ENCODE results near the gene SYCP2L. TPM values are rescaled to one million over a fixed set of nuclear protein-coding genes. Genes with fewer than 3 reads are reported as not detected.
"Not testable (repeated sequence)": the region's sequence is repeated elsewhere in the genome, so short reads cannot be mapped to it uniquely, and the experiment has no call there.

Gene SYCP2L
- total and polyA plus RNA-seq, 10 of the 15 experiments (the other 5 are each of a cell fraction or from before 2014, with no cell fraction given): 0.03 to 0.12 (median 0.04) TPM; not detected in 7

- TF ChIP-seq WRNIP1 (IDR thresholded peaks at IDR 0.05; ENCODE audit: borderline replicate concordance, low read depth, low read length): no peak
- TF ChIP-seq ZNF384 (IDR thresholded peaks at IDR 0.05; ENCODE audit: borderline replicate concordance, low read depth, low read length): no peak
- no peak for TF ChIP-seq RBBP5 (conservative IDR thresholded peaks at IDR 0.05)
- no peak for TF ChIP-seq ZBTB33 (IDR thresholded peaks at IDR 0.05)
- no peak for TF ChIP-seq ZNF687 (IDR thresholded peaks at IDR 0.05)
- no peak for TF ChIP-seq POLR2A (IDR thresholded peaks at IDR 0.05; ENCODE audit: low read depth, low read length)
- TF ChIP-seq CBFB (IDR thresholded peaks at IDR 0.05; ENCODE audit: low read depth): no peak
- TF ChIP-seq PRDM15 (CRISPR knock-in tag; IDR thresholded peaks at IDR 0.05): no peak
- TF ChIP-seq NKRF (conservative IDR thresholded peaks at IDR 0.05): no peak
- no peak for TF ChIP-seq RELB (IDR thresholded peaks at IDR 0.05; ENCODE audit: low read depth)
Observed at GRCh38 chr6:10862361-10862760, 24.5 kb upstream of the SYCP2L start (continued).

GRCh38 chr6:10863031-10863430 is 23.8 kb upstream of the SYCP2L start:
- H3K9ac ChIP-seq (ENCODE audit: control insufficient read depth, insufficient read depth, low read length); intact Hi-C loops (cut with micrococcal nuclease; ENCODE audit: unreplicated experiment); POLR2A ChIA-PET; RAD21 ChIA-PET (ENCODE audit: unreplicated experiment); BruUV-seq (replicated peaks); H3K27me3 ChIP-seq (replicated peaks in 1 of 2; ENCODE audit: control insufficient read depth in 2 of 2, insufficient read depth in 2 of 2, low read length in 1 of 2); H3K4me1 ChIP-seq (ENCODE audit: control insufficient read depth, insufficient read depth, low read length); H3K4me2 ChIP-seq (ENCODE audit: control insufficient read depth, insufficient read depth); FAIRE-seq; H3K79me2 ChIP-seq (ENCODE audit: control insufficient read depth, insufficient read depth, low read length); H2AFZ ChIP-seq (ENCODE audit: control insufficient read depth, low read depth, low read length); H4K20me1 ChIP-seq (ENCODE audit: control insufficient read depth, insufficient read depth); H3K9me3 ChIP-seq (replicated peaks; ENCODE audit: control insufficient read depth, insufficient read depth, low read length); SMC1A ChIA-PET (ENCODE audit: uncharacterized antibody, unreplicated experiment); DNase-seq (ENCODE audit: low read depth, low spot score); H3K4me3 ChIP-seq; CTCF ChIA-PET; ATAC-seq; H3K36me3 ChIP-seq (ENCODE audit: control insufficient read depth in 2 of 2, insufficient read depth in 2 of 2, low read length in 1 of 2); in situ Hi-C loops (cut with MboI); H3K27ac ChIP-seq (ENCODE audit: control insufficient read depth, insufficient read depth): not testable (repeated sequence)
- 37% methylated on average over 7 of the region's 7 CpGs for WGBS (ENCODE audit: insufficient coverage, insufficient replicate concordance, low lambda C conversion rate, missing lambda C conversion rate)

Measured in GM12878 (cell line).